ENCODE results near the gene NRAP.

NRAP gene

DNA sequence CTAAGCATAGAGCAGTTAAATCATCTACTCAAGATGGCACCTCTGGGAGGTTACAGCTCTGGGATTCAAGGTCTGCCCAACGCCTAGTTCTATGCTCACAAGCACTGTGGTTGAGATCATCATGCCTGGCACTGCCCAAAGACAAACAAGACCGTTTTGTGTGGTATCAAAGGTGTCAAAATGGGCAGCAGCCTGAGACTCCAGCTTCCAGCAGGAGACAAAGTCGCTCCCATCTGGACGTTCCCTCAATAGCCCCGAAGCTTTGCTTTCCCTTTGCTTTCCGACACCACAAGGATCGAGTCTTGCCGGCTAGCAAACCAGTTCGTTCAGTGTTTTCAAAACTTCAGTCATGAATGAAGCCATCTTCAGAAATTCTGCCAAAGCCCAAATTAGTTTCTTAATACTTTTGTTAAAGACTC, 105.9 kb downstream of the NRAP start:
- FAIRE-seq = no peak

GRCh38 chr10:113557424-113557862, 106.4 kb downstream of the NRAP start:
- FAIRE-seq = no peak

DNA sequence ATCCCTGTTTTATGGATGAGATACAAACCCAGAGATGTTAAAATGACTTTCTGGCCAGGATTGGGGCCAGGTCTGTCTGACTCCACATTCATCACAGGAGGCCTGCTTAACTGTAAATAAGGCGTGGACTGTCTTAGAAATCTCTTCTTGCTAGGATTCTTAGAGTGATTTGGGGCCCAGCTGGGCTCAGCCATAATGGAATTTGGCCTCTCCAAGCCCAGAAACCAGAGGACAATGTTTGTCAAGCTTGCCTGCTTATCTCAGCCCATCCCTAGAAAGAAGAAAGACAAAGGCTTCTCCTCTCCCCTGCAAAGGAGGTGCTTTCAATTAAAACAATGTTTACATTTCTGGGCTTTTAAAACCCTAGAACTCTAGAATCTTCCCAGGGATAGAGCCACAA, 108.1 kb downstream of the NRAP start:
- FAIRE-seq = no peak

DNA sequence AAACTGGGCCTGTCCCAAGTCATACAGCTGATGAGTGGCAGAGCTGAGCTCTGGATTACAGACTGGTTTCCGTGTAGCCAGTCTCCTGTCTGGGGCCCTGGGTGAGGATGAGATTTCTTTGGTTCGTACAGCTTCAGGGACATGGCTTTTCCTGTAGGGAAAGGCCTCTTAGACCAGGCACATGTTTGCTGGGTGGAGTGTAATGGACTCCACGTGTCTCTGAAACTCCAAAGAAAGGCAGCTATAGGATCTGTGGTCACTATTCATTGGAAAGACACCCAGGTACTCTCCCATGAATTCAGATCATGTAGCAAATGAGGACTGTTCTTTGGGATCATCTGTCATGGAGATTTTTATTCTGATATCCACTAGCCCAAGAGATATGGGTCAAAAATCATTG, 108.6 kb downstream of the NRAP start:
- no peak for FAIRE-seq

- FAIRE-seq = no peak
Measured at GRCh38 chr10:113554214-113554613, 109.6 kb downstream of the NRAP start.

- no peak for FAIRE-seq
Measured at GRCh38 chr10:113553149-113553548, 110.7 kb downstream of the NRAP start.

DNA sequence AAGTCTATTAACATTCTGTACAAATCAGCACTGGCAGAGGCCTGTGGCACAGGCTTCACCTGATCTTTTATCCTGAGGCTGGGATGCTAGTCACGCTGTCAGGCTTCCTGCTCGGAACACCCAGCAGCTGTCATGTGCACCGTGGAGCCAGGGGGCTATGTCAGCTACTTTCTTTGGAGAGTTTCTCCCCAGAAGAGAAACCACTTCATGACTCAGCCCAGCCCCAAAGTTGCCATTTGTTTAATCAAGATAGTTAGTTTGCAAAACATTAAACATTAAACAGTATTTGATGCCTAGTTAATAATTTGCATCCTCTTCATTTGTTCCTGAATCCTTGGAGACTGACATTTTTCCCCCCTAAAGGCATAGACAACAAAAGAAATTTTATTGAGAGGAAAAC, 111.1 kb downstream of the NRAP start, which contains the start of gene HABP2:
Gene HABP2 (plus strand): TSS at position 353 of the 400 bp plus-strand sequence. CDS start 69 bp downstream, outside the sequence.
- no peak for FAIRE-seq

- FAIRE-seq = no peak
Measured at GRCh38 chr10:113552014-113552413, 111.8 kb downstream of the NRAP start.

DNA sequence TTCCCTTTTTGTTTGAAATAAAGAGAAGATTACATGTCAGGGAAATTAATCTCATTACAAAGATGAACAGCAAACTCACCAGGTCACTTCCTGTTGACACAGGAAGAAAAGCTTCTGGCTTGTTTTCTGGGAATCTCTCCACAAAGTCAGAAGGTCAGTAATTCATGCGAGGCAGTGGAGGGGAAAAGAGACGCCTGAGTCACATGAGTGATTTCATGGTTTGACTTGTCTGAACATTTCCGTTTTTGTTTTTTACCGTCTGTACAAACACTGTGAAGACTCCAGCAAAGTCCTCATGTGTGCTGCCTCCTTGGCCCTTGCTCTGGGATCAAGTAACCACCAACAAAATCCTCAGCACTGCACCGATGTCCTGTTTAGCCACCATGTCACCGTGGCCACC, 113.5 kb downstream of the NRAP start:
- no peak for FAIRE-seq

DNA sequence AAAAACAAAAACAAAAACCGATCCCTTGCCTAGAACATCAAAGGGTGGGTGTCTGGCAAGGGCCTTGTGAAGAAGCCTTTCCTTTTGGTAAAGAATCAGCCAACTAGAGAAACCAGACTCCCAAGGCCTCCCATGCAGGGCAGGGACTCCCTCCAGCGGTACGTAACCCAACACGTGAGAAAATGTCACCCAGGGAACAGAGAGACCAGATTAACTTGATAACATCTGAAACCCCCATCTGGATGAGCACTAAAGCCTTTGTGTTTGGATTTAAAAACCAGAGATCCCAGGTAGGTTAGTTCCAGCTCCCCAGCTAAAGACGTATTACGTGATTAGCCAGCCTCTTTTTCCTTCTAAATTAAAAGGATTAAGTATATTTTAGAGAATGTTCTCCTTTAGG, 114.0 kb downstream of the NRAP start:
- FAIRE-seq = no peak

DNA sequence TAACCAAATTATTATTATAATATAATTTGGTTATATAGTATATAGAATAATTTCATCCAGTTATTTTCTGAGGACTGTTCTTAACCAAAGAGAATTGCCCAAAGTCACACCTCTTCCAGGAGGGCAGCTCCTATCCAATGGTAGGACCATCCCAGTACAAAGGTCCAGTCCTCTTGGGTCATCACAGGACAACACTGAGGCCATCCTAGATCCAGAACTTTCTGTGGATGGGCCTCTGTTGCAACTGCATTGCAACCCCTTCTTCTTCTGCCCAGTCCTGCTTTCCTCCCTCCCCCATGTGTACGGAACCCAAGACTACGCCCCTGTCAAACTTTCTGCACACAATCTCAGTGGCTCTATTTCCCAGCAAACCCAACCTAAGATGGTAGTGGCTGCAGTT, 116.4 kb downstream of the NRAP start:
- FAIRE-seq = no peak

- FAIRE-seq = no peak
Measured at GRCh38 chr10:113544392-113544791, 119.4 kb downstream of the NRAP start.

- no peak for FAIRE-seq
Measured at GRCh38 chr10:113543107-113543955, 120.5 kb downstream of the NRAP start.

DNA sequence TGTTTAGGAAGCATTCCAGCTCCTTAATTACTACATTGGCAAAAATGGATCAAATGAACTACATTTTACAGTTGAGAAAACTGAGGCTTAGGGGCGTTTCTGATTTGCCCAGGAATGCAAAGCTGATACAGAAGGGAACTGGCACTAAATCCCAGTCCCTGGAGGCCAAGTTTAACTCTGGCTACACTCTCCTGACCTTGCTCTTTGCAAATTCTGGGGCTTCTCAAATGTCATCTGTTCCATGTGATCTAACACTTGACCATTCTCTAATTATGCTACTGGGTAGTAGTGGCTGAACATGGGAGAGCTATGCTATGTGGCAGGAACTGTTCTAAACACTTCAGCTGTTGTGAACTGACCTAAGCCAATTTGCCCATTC, 122.3 kb downstream of the NRAP start:
- FAIRE-seq = no peak

- no peak for FAIRE-seq
Measured at GRCh38 chr10:113540845-113541548, 122.8 kb downstream of the NRAP start.

GRCh38 chr10:113539789-113540188, 124.1 kb downstream of the NRAP start:
- no peak for FAIRE-seq
